Heart right ventricle (tissue), 16 donors: ENCODE data around the gene KIF26A. TPM values are rescaled to one million over a fixed set of nuclear protein-coding genes. Genes with fewer than 3 reads are reported as not detected.

ENCODE experiments used
- ATAC-seq, 8 donors: fragments of 200-7000 bp; cut with Tn5 transposase; one replicate each; pipeline ENCODE4 v1.9.1; 2020; ENCODE audit warnings: mild to moderate bottlenecking in 8 of 8, moderate library complexity in 8 of 8, moderate number of reproducible peaks in 1 of 8
- DNase-seq, 2 donors: peaks; one replicate each; pipeline ENCODE4 v3.0.0-alpha.2; 2020
- H3K27ac ChIP-seq, 10 donors: fragments of 200-600 bp; sonication (generic) in 2 of 10; one replicate each; pipeline versions ENCODE4 v1.5.0 to v1.8.0; 2020 to 2022; ENCODE audit warnings: mild to moderate bottlenecking in 3 of 10
- H3K27me3 ChIP-seq, 7 donors: fragments of 200-600 bp; one replicate each; pipeline ENCODE4 v1.8.0; 2021 to 2022; ENCODE audit warnings: mild to moderate bottlenecking in 2 of 7
- H3K36me3 ChIP-seq, 9 donors: fragments of 200-600 bp; sonication (generic) in 1 of 9; one replicate each; pipeline versions ENCODE4 v1.5.0 to v1.8.0; 2020 to 2022; ENCODE audit warnings: mild to moderate bottlenecking in 2 of 9
- H3K4me1 ChIP-seq, 9 donors: fragments of 200-600 bp; sonication (generic) in 1 of 9; one replicate each; pipeline versions ENCODE4 v1.5.0 to v1.8.0; 2020 to 2022; ENCODE audit warnings: mild to moderate bottlenecking in 4 of 9
- H3K4me3 ChIP-seq, 10 donors: fragments of 200-600 bp; sonication (generic) in 2 of 10; one replicate each; pipeline versions ENCODE4 v1.5.0 to v1.8.0; 2020 to 2022; ENCODE audit warnings: mild to moderate bottlenecking in 7 of 10, moderate library complexity in 2 of 10
- H3K9me3 ChIP-seq, 11 donors: fragments of 200-600 bp in 10 of 11; sonication (generic) in 2 of 11; one replicate each; pipeline versions ENCODE4 v1.5.0 to v1.8.0; 2013 to 2022; ENCODE audit warnings: mild to moderate bottlenecking in 2 of 11, control low read depth in 1 of 11, moderate library complexity in 1 of 11
- WGBS, 2 donors: extraction: QIAGEN DNeasy Blood & Tissue Kit; methylation state at CpG; one replicate each; pipeline ENCODE4 v1.1.7; 2013; ENCODE audit warnings: inconsistent platforms in 1 of 2; 5-methylcytosine and 5-hydroxymethylcytosine counted together
- intact Hi-C, 10 donors: fragments of 100-400 bp; cut with DNase I; formaldehyde crosslinking; loops; one replicate each; pipeline versions ENCODE4 v1.11.1 to v1.14.2; 2022
- polyA plus RNA-seq, 2 donors: library from polyadenylated mRNA; stranded (reverse); fragments of 200-250 nt; gene quantifications; one replicate each; pipeline ENCODE4 v1.2.3, GENCODE V29; 2013
- total RNA-seq, 10 donors: library from RNA; stranded (reverse); fragmentation: NEBNext Ultra II Directional in 3 of 10; extraction: Animal tissue kit (Norgen Biotek cat#: 25700) in 3 of 10; gene quantifications; one replicate each; pipeline versions ENCODE4 v1.2.1 to v1.2.4, GENCODE V29; 2021 to 2023
- TF ChIP-seq, protein P1 (sequence below), 9 donors: fragments of 200-600 bp; sonication (generic) in 2 of 9; IDR thresholded peaks; one replicate each; pipeline versions ENCODE4 v1.5.0 to v1.8.0; 2021 to 2022; ENCODE audit warnings: antibody characterized with exemption in 9 of 9, mild to moderate bottlenecking in 5 of 9, moderate library complexity in 1 of 9
- donor health status: Arrhythmogenic right ventricular cardiomyopathy.
- donor health status: ischemic (EF 13 %, LVEDD 7.1; RV severe dilation, severe dysfunction).
- donor health status: healthy with polysubstance abuse.
- donor health status: DM: no; HTN: yes; CAD: no.
- donor health status: DM: no; HTN: no; CAD: no.
- donor health status: ischemic (EF 25% LVEDD 6.9; RV normal size, moderate dysfunction).
- donor health status: ischemic (EF 25% LVEDD 5.7; RV mildly dilated, moderate dysfunction).
- donor health status: healthy.
- donor health status: DM: yes; HTN: yes; CAD: no.
- donor health status: Ischemic cardiomyopathy.
- donor health status: ischemic (EF 35%, LVEDD 5.7; RV mildly dilated, moderate dysfunction).
- donor health status: nonischemic (EF 11% LVEDD 7.7; RV severe dilation, severe dysfunction).
- donor health status: DM: yes; HTN: yes; CAD: no.
- donor health status: PGD.
- donor health status: ischemic (EF 29% LVEDD 5.4; RV normal size, mild dysfunction).
- donor health status: nonischemic (EF 23%, LVEDD 6.1; RV moderate dilation, normal function).

KIF26A gene
- total and polyA plus RNA-seq, 12 donors, result 4.1 to 12.2 (median 6.6) TPM

DNA sequence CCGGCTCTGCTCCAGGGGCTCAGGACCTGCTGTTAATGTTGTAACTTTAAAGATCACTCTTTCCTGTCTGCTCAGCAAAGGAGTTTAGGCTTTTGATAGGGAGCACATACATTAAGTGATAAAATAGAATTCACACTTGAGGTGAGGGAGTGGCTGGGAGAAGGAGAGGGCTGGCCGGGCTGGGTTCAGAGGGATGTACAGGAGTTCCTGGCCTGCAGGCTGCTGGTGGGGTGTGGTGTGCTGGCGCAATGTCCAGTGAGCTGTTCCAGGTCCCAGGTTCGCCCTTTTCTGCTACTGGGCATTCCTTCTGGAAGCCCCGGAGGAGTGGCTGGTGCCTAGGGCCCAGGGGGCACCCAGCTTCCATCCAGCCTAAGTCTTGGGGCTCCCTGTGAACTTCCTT lies 17.8 kb downstream of the KIF26A start:
- ATAC-seq, result no peak
- intact Hi-C loops, result no loop called here
- no peak overlapping the region for H3K4me3 ChIP-seq
- no peaks in the 10 kb centered on the region for H3K27me3 ChIP-seq
- no peak overlapping the region for H3K27ac ChIP-seq
- no peaks in the 10 kb centered on the region for H3K9me3 ChIP-seq
- peaks cover 0 to 28% (median 0%) of the 10 kb centered on the region in 9 donors for H3K36me3 ChIP-seq
- TF ChIP-seq, protein P1, sequence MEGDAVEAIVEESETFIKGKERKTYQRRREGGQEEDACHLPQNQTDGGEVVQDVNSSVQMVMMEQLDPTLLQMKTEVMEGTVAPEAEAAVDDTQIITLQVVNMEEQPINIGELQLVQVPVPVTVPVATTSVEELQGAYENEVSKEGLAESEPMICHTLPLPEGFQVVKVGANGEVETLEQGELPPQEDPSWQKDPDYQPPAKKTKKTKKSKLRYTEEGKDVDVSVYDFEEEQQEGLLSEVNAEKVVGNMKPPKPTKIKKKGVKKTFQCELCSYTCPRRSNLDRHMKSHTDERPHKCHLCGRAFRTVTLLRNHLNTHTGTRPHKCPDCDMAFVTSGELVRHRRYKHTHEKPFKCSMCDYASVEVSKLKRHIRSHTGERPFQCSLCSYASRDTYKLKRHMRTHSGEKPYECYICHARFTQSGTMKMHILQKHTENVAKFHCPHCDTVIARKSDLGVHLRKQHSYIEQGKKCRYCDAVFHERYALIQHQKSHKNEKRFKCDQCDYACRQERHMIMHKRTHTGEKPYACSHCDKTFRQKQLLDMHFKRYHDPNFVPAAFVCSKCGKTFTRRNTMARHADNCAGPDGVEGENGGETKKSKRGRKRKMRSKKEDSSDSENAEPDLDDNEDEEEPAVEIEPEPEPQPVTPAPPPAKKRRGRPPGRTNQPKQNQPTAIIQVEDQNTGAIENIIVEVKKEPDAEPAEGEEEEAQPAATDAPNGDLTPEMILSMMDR (IDR thresholded peaks at IDR 0.05), result no peak
- WGBS, 2 donors, result 91 to 94% methylated on average over 5 of the region's 5 CpGs
- H3K4me1 ChIP-seq, result peaks cover 0 to 46% (median 16%) of the 10 kb centered on the region in 9 donors
- no peak for DNase-seq

DNA sequence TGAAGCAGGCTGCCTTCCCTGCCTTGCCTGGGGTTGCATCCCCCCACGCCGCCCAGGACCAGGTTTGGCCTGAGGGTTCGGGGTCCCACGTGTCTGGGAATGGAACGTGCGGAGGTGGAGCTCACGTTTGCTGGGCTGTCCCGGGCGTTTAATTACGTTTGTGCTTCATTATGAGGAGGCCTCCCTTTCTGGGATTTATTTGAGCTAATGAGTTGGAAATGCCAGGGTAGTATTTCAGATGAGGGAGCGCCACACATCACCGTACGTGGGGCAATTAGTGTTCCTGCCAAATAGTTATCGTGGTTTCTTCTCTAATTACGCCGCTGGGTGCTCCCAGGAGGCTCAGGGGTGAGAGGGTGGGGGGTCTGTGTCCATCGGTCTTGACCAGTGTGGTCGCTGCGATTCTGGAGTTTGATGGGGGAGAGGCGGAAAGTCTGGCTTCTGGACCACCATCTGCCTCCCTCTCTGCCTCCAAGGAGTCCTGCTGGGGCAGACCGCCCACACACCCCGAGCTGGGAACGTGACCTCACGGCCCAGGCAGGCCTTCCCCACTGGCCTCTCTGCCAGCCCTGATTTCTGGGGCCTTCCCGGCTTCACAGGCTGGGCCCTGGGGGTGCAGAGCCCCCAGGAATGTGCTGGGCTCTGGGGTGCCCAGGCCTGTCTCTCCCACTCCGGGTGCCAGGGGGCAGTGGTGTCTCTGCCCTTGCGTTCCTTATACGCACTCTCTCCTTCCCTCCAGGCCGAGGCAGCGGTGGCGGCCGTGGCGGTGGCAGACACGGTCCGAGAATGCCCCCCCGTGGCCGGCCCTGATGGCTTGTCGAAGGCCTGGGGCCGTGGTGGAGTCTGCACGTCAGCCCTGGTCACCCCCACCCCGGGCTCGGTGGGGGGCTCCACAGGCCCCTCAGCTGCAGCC lies 18.9 kb downstream of the KIF26A start:
- Histone ChIP-seq H3K36me3 (peaks cover 0 to 24% (median 0%) of the 10 kb centered on the region in 9 donors), H3K27me3 (no peaks in the 10 kb centered on the region), H3K27ac (no peak overlapping the region), H3K9me3 (no peaks in the 10 kb centered on the region), H3K4me3 (no peak overlapping the region), H3K4me1 (peaks cover 0 to 42% (median 16%) of the 10 kb centered on the region in 9 donors)
- TF ChIP-seq, protein P1 (IDR thresholded peaks at IDR 0.05), result no peak
- DNase-seq (no peak), ATAC-seq (no peak)
- intact Hi-C loops, result no loop called here
- 91 to 92% methylated on average over 42 of the region's 42 CpGs for WGBS, 2 donors

DNA sequence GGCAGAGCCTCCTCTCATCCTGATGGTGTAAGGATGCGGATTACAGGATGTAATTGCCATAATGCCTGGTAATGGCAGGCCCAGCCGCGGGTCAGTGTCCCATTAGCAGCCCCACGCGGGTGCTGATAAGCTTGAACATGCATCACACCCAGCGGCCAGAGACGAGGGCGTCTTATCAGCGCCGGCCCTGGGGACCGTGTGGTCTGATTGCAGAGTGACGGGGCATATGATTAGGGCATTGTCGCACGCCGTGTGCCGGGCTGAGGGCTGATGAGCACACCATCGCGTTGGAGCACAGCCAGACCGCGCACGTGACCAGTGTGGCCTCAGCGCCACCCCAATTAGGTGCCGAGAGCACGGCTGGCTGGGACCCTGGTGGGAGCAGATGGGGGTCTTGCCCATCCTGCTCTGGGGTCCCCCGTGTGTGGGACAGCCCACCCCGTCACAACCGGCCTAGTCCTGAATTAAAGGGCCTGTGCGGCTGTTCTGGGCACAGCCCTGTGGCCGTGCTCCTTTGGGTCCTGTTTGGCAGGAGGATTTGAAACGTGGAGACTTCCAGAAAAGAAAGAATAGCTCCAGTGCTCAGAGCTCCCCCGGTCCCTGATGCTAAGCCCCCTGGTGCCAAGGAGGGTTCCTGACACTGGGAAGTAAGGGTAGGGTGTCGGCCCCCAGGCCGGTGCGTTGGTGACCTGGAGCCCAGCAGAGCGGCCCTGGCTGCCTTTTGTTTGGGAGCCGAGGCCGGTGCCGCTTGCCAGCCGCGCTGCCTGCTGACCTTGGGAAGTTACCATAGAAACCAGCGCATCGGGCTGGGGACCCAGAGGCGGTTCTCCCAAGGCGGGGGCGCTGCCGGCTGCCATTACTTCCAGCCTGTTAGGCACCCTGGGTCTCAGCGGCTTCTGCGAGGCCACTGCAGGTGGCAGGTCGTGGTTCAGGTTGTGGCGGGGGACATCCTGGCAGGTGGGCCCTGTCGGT lies 20.7 kb downstream of the KIF26A start:
- no peaks in the 10 kb centered on the region for H3K9me3 ChIP-seq
- H3K4me1 ChIP-seq, result peaks cover 0 to 33% (median 16%) of the 10 kb centered on the region in 9 donors
- intact Hi-C loops, result no loop called here
- TF ChIP-seq, protein P1 (IDR thresholded peaks at IDR 0.05), result no peak
- 56 to 68% methylated on average over 51 of the region's 51 CpGs for WGBS, 2 donors
- ATAC-seq (peak in 6 of 8 donors; percentile 44 to 91 (median 83)), DNase-seq (peak; percentile 37 to 73)
- no peaks in the 10 kb centered on the region for H3K27me3 ChIP-seq
- peak overlapping the region in 4 of 10 donors; percentile 39 to 59 (median 46) for H3K27ac ChIP-seq
- no peak overlapping the region for H3K4me3 ChIP-seq
- H3K36me3 ChIP-seq, result peaks cover 0 to 18% (median 0%) of the 10 kb centered on the region in 9 donors

DNA sequence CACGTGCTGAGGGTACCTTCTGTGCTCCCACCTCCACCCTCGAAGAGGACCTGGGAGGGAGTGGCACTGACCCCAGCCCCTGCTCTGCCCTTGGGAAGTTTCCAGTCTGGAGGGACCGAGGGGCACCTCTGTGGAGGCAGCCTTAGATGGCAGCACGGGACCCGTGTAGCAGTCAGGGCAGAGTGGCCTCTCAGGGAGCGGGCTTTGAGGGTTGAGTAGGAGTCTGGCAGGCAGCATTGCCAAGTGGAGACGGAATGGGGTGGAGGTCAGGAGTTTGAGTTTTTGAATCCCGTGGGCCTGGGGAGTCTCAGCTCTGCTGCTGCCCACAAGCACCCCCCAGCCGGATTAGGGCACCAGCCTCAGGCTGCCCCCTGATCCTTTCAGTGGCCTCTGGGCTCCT lies 21.6 kb downstream of the KIF26A start:
- TF ChIP-seq, protein P1 (IDR thresholded peaks at IDR 0.05), result no peak
- intact Hi-C loops, result no loop called here
- ATAC-seq (no peak), DNase-seq (no peak)
- H3K27me3 ChIP-seq, result no peaks in the 10 kb centered on the region
- H3K27ac ChIP-seq, result no peak overlapping the region
- peaks cover 0 to 18% (median 0%) of the 10 kb centered on the region in 9 donors for H3K36me3 ChIP-seq
- H3K4me3 ChIP-seq, result no peak overlapping the region
- no peaks in the 10 kb centered on the region for H3K9me3 ChIP-seq
- peaks cover 0 to 32% (median 16%) of the 10 kb centered on the region in 9 donors for H3K4me1 ChIP-seq
- 89 to 96% methylated on average over 9 of the region's 9 CpGs for WGBS, 2 donors
